Activated naive CD8-positive, alpha-beta T cell treated with anti-CD3 and anti-CD28 coated beads, Interleukin-2, amount 10 ng/mL, durations not matched to agents 7 days and 5 days (primary cell): ENCODE data around the gene FASTKD3. TPM values are rescaled to one million over a fixed set of nuclear protein-coding genes. Genes with fewer than 3 reads are reported as not detected.

Source experiments
- ATAC-seq: fragments of 150-1000 bp; cut with Tn5 transposase; one replicate; pipeline ENCODE4 v1.10.0; 2021; ENCODE audit warnings: low read depth, moderate library complexity
- POLR2A ChIA-PET: fragments of 350-600 bp; sonication (Branson Sonifier 250); formaldehyde crosslinking; loops from one replicate; lab custom pipeline; 2021; ENCODE audit warnings: antibody characterized with exemption; lab: Charles Lee
- DNase-seq: peaks from one replicate; pipeline ENCODE4 v3.0.0; 2021
- H3K27ac Mint-ChIP-seq: one replicate; pipeline ENCODE4 v1.8.0; 2022; ENCODE audit warnings: mild to moderate bottlenecking, mixed read lengths
- H3K27me3 Mint-ChIP-seq: one replicate; pipeline ENCODE4 v1.8.0; 2022; ENCODE audit warnings: mild to moderate bottlenecking, moderate library complexity, mixed read lengths
- H3K36me3 Mint-ChIP-seq: one replicate; pipeline ENCODE4 v1.8.0; 2021; ENCODE audit warnings: mild to moderate bottlenecking, mixed read lengths
- H3K4me1 Mint-ChIP-seq: one replicate; pipeline ENCODE4 v1.8.0; 2021; ENCODE audit warnings: mixed read lengths
- H3K4me3 Mint-ChIP-seq: one replicate; pipeline ENCODE4 v1.8.0; 2022; ENCODE audit warnings: mild to moderate bottlenecking, moderate library complexity, mixed read lengths
- H3K9me3 Mint-ChIP-seq: one replicate; pipeline ENCODE4 v1.8.0; 2021; ENCODE audit warnings: mixed read lengths
- total RNA-seq, 2 experiments: library from RNA; stranded (reverse); gene quantifications; one replicate each; pipeline ENCODE4 v1.2.3, GENCODE V29; 2021

Gene FASTKD3
- total RNA-seq, 2 experiments from 2014 or later: 11.9 to 14.8 TPM

GRCh38 chr5:7824995-7825394 lies 43.8 kb downstream of the FASTKD3 start:
- no peak for DNase-seq
- Mint-ChIP-seq H3K27ac (no peak overlapping the region), H3K4me3 (no peak overlapping the region), H3K4me1 (no peaks in the 10 kb centered on the region), H3K36me3 (no peaks in the 10 kb centered on the region), H3K27me3 (peaks cover 9% of the 10 kb centered on the region), H3K9me3 (no peaks in the 10 kb centered on the region)
- no peak for ATAC-seq
- POLR2A ChIA-PET: no interaction called here

DNA sequence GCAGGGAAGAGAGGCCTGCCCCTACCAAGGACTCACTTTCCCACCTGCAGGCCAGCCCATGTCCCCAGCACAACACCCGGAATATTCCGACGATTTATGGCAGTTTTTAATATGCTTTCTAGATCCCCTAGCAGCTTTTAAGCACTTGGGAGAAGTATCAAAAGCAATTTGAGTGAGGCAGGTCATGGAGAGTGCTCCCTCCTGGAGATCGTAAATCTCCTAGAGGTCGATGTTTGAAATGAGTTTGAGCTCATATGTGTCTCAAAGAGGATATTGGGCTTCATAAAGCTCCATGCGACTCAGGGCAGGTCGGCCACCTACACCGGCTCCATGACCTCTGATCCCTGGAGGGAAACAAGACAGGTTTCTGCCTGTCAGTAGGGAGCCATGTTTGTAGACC lies 45.2 kb downstream of the FASTKD3 start:
- POLR2A ChIA-PET: no interaction called here
- no peaks in the 10 kb centered on the region for H3K4me1 Mint-ChIP-seq
- DNase-seq (no peak), ATAC-seq (no peak)
- H3K36me3 Mint-ChIP-seq: no peaks in the 10 kb centered on the region
- H3K27me3 Mint-ChIP-seq: peaks cover 9% of the 10 kb centered on the region
- H3K27ac Mint-ChIP-seq: no peak overlapping the region
- H3K4me3 Mint-ChIP-seq: no peak overlapping the region
- H3K9me3 Mint-ChIP-seq: no peaks in the 10 kb centered on the region

DNA sequence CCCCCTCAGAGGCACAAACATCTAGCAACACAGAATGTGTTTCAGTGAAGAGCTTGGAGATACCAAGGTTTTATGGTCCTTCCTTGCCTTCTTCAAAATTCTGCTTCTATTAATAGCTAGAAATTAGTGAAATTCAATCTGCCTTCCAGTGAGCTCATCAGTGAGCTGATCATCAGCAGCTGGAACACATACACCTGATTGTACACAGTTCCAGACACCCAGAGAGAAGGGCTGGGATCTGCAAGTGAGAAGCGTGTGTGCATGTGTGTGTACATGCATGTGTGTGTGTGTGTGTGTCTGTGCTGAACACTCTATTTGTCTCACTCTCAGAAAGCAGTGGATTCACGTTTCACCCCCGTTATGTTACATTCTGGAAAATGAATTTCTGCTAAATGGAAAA lies 46.4 kb downstream of the FASTKD3 start:
- Mint-ChIP-seq H3K4me1 (no peaks in the 10 kb centered on the region), H3K4me3 (no peak overlapping the region), H3K27ac (no peak overlapping the region), H3K9me3 (no peaks in the 10 kb centered on the region), H3K36me3 (no peaks in the 10 kb centered on the region), H3K27me3 (peaks cover 9% of the 10 kb centered on the region)
- DNase-seq (no peak), ATAC-seq (no peak)
- POLR2A ChIA-PET: no interaction called here

GRCh38 chr5:7816535-7816901 lies 52.3 kb downstream of the FASTKD3 start:
- no peak for ATAC-seq
- POLR2A ChIA-PET: no interaction called here
- Mint-ChIP-seq H3K36me3 (no peaks in the 10 kb centered on the region), H3K9me3 (no peaks in the 10 kb centered on the region), H3K27ac (no peak overlapping the region), H3K27me3 (peaks cover 11% of the 10 kb centered on the region), H3K4me3 (no peak overlapping the region), H3K4me1 (peaks cover 4% of the 10 kb centered on the region)
- DNase-seq: no peak

GRCh38 chr5:7815892-7816534 lies 52.8 kb downstream of the FASTKD3 start:
- Mint-ChIP-seq H3K36me3 (no peaks in the 10 kb centered on the region), H3K27ac (no peak overlapping the region), H3K27me3 (peaks cover 13% of the 10 kb centered on the region), H3K9me3 (no peaks in the 10 kb centered on the region), H3K4me3 (no peak overlapping the region), H3K4me1 (peaks cover 4% of the 10 kb centered on the region)
- ATAC-seq (peak; percentile 78), DNase-seq (peak; percentile 77)
- POLR2A ChIA-PET: no interaction called here

- H3K4me1 Mint-ChIP-seq: peaks cover 4% of the 10 kb centered on the region
- ATAC-seq (no peak), DNase-seq (no peak)
- H3K9me3 Mint-ChIP-seq: no peaks in the 10 kb centered on the region
- no peak overlapping the region for H3K4me3 Mint-ChIP-seq
- H3K36me3 Mint-ChIP-seq: no peaks in the 10 kb centered on the region
- H3K27me3 Mint-ChIP-seq: peaks cover 19% of the 10 kb centered on the region
- H3K27ac Mint-ChIP-seq: no peak overlapping the region
- POLR2A ChIA-PET: no interaction called here
These were observed 54.0 kb downstream of the FASTKD3 start for GRCh38 chr5:7814816-7815215.

- H3K4me3 Mint-ChIP-seq: no peak overlapping the region
- DNase-seq (no peak), ATAC-seq (no peak)
- peaks cover 4% of the 10 kb centered on the region for H3K4me1 Mint-ChIP-seq
- peaks cover 19% of the 10 kb centered on the region for H3K27me3 Mint-ChIP-seq
- no peaks in the 10 kb centered on the region for H3K9me3 Mint-ChIP-seq
- no peak overlapping the region for H3K27ac Mint-ChIP-seq
- POLR2A ChIA-PET: no interaction called here
- no peaks in the 10 kb centered on the region for H3K36me3 Mint-ChIP-seq
These were observed 55.3 kb downstream of the FASTKD3 start for GRCh38 chr5:7813576-7813975.

GRCh38 chr5:7813007-7813406 lies 55.8 kb downstream of the FASTKD3 start:
- H3K9me3 Mint-ChIP-seq: no peaks in the 10 kb centered on the region
- H3K4me1 Mint-ChIP-seq: peaks cover 4% of the 10 kb centered on the region
- DNase-seq: no peak
- peaks cover 19% of the 10 kb centered on the region for H3K27me3 Mint-ChIP-seq
- no peak overlapping the region for H3K27ac Mint-ChIP-seq
- ATAC-seq: no peak
- POLR2A ChIA-PET: no interaction called here
- no peaks in the 10 kb centered on the region for H3K36me3 Mint-ChIP-seq
- H3K4me3 Mint-ChIP-seq: no peak overlapping the region

GRCh38 chr5:7811715-7812114 lies 57.1 kb downstream of the FASTKD3 start:
- DNase-seq (no peak), ATAC-seq (no peak)
- no peak overlapping the region for H3K4me3 Mint-ChIP-seq
- POLR2A ChIA-PET: no interaction called here
- peaks cover 4% of the 10 kb centered on the region for H3K4me1 Mint-ChIP-seq
- peaks cover 23% of the 10 kb centered on the region for H3K27me3 Mint-ChIP-seq
- H3K36me3 Mint-ChIP-seq: no peaks in the 10 kb centered on the region
- H3K27ac Mint-ChIP-seq: no peak overlapping the region
- no peaks in the 10 kb centered on the region for H3K9me3 Mint-ChIP-seq

Other genes starting within 250 kb of the FASTKD3 start
- gene CFAP90, start 17.9 kb downstream of the FASTKD3 start, total RNA-seq: not detected
- 10 to 100 TPM; 56.3 to 57.0 TPM for gene MTRR, start 117 bp upstream of the FASTKD3 start, total RNA-seq